GM10266 (cell line): ENCODE data around the gene ZBTB49.

Source experiments
- DNase-seq: peaks from one replicate; pipeline ENCODE4 v3.0.0; 2012; ENCODE audit errors: extremely low spot score
- TF ChIP-seq, protein P1 (sequence below): IDR thresholded peaks from 2 replicates; pipeline ENCODE4 v1.5.1; 2012; ENCODE audit warnings: mild to moderate bottlenecking, low read depth; ENCODE audit not compliant: control insufficient read depth, insufficient read depth; ENCODE audit errors: missing control alignments

Gene ZBTB49

DNA sequence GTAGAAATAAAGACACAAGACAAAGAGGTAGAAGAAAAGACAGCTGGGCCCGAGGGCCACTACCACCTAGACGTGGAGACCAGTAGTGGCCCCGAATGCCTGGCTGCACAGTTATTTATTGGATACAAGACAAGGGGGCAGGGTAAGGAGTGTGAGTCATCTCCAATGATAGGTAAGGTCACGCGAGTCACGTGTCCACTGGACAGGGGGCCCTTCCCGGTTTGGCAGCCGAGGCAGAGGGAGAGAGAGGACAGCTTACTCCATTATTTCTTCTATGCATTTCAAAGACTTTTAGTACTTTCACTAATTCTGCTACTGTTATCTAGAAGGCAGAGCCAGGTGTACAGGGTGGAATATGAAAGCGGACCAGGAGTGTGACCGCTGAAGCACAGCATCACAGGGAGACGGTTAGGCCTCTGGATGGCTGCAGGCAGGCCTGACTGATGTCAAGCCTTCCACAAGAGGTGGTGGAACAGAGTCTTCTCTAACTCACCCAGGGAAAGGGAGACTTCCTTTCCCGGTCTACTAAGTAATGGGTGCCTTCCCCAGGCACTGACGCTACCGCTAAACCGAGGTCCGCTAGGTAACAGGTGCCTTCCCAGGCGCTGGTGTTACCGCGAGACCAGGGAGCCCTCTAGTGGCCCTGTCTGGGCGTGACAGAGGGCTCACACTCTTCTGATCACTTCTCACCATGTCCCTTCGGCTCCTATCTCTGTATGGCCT, 44.9 kb downstream of the ZBTB49 start:
- DNase-seq = peak; percentile 59

DNA sequence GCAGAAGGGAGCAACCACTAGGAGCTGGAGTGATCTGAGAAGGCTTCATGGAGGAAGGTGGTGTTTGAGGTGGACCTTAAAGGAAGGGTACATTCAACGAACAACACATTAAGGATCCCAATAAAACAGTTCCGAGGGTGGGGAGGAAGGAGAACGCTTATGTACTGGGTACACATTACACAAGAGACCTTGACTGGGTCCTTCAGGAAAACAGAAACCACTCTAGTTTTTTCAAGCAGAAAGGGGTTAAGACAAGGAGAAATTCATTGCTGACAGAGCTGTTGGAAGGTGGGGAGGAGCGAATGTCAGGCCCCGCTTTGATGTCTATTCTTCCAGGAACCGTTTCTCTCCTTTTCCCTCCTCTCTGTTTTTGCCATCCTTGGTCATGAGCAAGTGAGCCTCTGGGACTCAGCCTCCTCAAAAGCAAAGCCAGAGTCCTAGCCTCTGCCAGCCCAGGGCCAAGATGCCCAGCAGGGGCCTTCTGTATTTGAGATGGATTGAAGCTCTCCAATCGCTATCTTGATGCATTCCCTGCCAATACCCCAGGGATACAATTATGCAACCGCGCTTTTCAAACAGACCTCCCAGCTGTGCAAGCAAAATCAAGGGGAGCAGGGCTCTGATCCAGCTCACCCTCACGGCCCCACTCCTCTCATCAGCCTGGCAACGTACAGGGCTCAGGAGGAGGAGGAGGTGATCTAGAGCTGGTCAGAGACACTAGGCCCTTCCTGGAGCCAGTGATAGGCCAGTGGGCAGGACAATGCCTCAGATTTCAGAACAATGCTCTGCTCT, 48.4 kb downstream of the ZBTB49 start:
- TF ChIP-seq, protein P1, sequence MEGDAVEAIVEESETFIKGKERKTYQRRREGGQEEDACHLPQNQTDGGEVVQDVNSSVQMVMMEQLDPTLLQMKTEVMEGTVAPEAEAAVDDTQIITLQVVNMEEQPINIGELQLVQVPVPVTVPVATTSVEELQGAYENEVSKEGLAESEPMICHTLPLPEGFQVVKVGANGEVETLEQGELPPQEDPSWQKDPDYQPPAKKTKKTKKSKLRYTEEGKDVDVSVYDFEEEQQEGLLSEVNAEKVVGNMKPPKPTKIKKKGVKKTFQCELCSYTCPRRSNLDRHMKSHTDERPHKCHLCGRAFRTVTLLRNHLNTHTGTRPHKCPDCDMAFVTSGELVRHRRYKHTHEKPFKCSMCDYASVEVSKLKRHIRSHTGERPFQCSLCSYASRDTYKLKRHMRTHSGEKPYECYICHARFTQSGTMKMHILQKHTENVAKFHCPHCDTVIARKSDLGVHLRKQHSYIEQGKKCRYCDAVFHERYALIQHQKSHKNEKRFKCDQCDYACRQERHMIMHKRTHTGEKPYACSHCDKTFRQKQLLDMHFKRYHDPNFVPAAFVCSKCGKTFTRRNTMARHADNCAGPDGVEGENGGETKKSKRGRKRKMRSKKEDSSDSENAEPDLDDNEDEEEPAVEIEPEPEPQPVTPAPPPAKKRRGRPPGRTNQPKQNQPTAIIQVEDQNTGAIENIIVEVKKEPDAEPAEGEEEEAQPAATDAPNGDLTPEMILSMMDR = no peak
- no peak for DNase-seq

More for the DNA sequence above, 44.9 kb downstream of the ZBTB49 start:
- TF ChIP-seq, protein P1 = peak; percentile 95

DNA sequence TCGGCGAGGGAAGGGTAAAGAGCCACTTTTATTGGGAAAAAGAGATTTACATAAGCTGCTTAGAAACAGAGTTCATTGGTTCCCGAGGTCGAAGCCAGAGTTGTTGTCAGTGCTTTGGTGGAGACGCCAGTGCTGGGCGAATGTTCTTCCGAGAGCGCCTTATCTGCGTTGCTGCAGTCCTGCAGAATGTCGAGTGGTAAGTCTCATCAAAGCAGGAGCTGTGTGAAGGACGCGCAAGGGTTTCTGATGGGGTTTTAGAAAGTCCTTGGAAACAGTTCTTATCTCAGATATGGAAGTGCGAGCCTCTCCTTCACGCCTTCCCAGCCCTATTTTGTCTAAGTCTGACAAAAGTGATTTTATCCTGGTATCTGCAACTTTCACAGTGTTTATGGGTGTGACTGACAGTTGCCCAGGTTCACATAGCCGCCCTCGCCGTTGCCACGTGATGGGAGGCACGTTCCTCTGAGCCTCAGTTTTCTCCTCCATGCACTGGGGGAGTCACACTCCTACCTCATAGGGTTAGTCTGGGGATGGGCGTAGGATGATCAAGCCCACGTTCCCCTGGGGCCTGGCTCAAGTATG, 49.5 kb downstream of the ZBTB49 start:
- TF ChIP-seq, protein P1 = no peak
- no peak for DNase-seq

DNA sequence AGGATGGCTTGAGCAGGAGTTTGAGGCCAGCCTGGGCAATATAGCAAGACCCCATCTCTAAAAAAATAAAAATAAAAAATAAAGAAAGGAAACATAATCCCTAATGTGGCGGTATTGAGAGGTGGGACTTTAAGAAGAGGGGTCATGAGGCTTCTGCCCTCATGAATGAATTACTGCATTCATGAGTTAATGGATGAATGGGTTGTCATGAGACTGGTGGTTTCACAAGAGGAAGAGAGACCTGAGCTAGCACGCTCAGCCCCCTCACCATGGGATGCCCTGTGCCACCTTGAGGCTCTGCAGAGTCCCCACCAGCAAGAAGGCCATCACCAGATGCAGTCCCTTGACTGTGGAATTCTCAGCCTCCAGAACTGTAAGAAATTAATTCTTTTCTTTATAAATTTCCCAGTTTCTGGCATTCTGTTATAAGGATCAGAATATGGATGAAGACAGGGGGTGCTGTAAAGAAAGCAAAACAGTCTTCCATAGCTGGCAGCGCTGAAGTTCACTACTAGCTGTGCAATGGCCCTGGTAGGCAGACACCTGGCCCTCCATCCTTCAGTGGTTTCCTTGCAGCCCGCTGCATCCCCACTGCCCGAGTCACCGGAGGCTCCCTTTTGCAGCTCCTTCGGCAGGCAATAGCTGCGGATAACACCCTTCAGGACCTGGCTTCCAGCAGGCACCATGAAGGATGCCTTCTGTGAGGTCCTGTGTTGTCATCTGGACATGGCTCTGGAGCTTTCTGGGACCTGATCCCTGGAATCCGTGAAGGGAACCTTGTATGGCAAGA, 52.0 kb downstream of the ZBTB49 start:
- TF ChIP-seq, protein P1 = no peak
- DNase-seq = no peak

DNA sequence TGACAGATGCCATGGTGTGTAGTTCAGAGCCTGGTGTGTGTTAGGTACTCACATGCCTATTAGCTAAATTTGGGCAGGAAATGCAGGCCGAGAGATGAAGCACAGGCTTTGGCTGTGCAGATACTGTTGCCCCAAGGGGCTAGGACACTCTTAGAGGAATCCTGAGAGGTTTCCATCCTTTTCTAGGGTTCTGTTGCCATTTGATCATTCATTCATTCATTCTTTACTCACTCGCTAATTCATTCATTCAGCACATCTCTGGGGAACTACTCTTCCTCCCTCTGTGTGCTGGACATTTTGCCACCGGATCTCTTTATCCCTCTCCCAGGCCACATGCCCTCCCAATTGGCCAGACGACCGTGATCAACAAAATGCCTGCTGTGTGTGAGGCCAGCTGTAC, 53.0 kb downstream of the ZBTB49 start:
- no peak for DNase-seq
- TF ChIP-seq, protein P1 = no peak

DNA sequence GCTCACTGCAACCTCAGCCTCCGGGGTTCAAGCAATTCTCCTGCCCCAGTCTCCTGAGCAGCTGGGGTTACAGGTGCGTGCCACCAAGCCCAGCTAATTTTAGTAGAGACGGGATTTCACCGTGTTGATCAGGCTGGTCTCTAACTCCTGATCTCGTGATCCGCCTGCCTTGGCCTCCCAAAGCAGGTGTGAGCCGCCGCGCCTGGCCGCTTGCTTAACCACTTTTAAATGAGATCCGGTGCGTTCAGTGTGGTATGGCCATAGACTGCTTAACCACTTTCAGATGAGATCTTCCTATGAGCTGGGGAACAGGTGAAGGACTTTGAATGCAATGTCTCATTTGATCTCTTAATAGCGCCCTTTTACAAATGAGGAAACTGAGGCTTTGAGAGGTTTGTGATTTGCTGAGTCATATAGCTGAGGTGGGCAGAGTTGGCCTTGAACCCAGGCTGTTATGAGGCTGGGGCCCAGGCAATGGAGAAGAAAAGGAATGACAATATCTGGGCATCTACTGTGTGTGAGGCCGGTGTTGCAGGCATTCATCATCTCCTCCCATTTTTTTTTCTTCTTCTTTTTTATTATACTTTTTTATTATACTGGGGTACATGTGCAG, 55.0 kb downstream of the ZBTB49 start:
- TF ChIP-seq, protein P1 = no peak
- peak; percentile 42 for DNase-seq
